Calu3 (cell line): ENCODE measurements around the gene EDDM13. TPM values are rescaled to one million over a fixed set of nuclear protein-coding genes. Genes with fewer than 3 reads are reported as not detected.
"Not testable (repeated sequence)": the region's sequence is repeated elsewhere in the genome, so short reads cannot be mapped to it uniquely, and the experiment has no call there.

ENCODE experiments used
- Bru-seq: library from RNA; stranded (reverse); fragments of 400-500 nt; gene quantifications from one replicate; lab custom pipeline; 2021; lab: Mats Ljungman, UMichigan
- BruChase-seq, 2 experiments: library from RNA; stranded (reverse); fragments of 400-500 nt; gene quantifications; one replicate each; lab custom pipeline; 2021; lab: Mats Ljungman, UMichigan
- BruUV-seq: library from RNA; stranded (reverse); fragments of 400-500 nt; replicated peaks from 2 replicates; lab custom pipeline; 2021; lab: Mats Ljungman, UMichigan
- CTCF ChIA-PET: fragments of 300-600 bp; sonication (Branson Sonifier 250); formaldehyde crosslinking; loops from one replicate; lab custom pipeline; 2022; ENCODE audit warnings: antibody characterized with exemption; lab: Charles Lee
- DNase-seq: peaks from one replicate; pipeline ENCODE4 v3.0.0; 2022
- H3K27ac Mint-ChIP-seq: one replicate; pipeline ENCODE4 v1.8.0; 2022; ENCODE audit warnings: mixed read lengths; ENCODE audit not compliant: unreplicated experiment
- H3K27me3 Mint-ChIP-seq: one replicate; pipeline ENCODE4 v1.8.0; 2022; ENCODE audit warnings: mixed read lengths; ENCODE audit not compliant: unreplicated experiment
- H3K36me3 Mint-ChIP-seq: one replicate; pipeline ENCODE4 v1.8.0; 2022; ENCODE audit warnings: mild to moderate bottlenecking, moderate library complexity, mixed read lengths; ENCODE audit not compliant: insufficient read depth, unreplicated experiment
- H3K4me1 Mint-ChIP-seq: one replicate; pipeline ENCODE4 v1.8.0; 2022; ENCODE audit warnings: mild to moderate bottlenecking, low read depth, mixed read lengths; ENCODE audit not compliant: unreplicated experiment
- H3K4me3 Mint-ChIP-seq: one replicate; pipeline ENCODE4 v1.8.0; 2022; ENCODE audit warnings: mild to moderate bottlenecking, low read depth, moderate library complexity, mixed read lengths; ENCODE audit not compliant: unreplicated experiment
- H3K9me3 Mint-ChIP-seq: one replicate; pipeline ENCODE4 v1.8.0; 2022; ENCODE audit warnings: low read depth, mixed read lengths; ENCODE audit not compliant: unreplicated experiment
- intact Hi-C: fragments of 100-400 bp; cut with micrococcal nuclease; formaldehyde crosslinking; loops from one replicate; pipeline ENCODE4 v1.10.0; 2022; ENCODE audit not compliant: unreplicated experiment
- long read RNA-seq: library from polyadenylated mRNA; stranded (forward); transcript quantifications from one replicate; pipeline ENCODE4 v2.0.0, GENCODE V29; 2022
- total RNA-seq: library from RNA; stranded (reverse); gene quantifications from 2 replicates; pipeline ENCODE4 v1.2.3, GENCODE V29; 2022
- TF ChIP-seq, protein P1 (sequence below): fragments of 200-600 bp; IDR thresholded peaks from one replicate; pipeline ENCODE4 v1.8.0; 2022; ENCODE audit warnings: antibody characterized with exemption; ENCODE audit not compliant: unreplicated experiment

EDDM13 gene, protein sequence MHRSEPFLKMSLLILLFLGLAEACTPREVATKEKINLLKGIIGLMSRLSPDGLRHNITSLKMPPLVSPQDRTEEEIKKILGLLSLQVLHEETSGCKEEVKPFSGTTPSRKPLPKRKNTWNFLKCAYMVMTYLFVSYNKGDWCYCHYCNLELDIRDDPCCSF
- total RNA-seq (not detected in 2 replicates), Bru-seq, nascent RNA (not detected), BruChase-seq, experiment 1, labeled RNA remaining after a 6-hour chase (percentile 1 among the genes with signal in this experiment), BruChase-seq, experiment 2, labeled RNA remaining after a 2-hour chase (not detected)
- long read RNA-seq: 0 reads

DNA sequence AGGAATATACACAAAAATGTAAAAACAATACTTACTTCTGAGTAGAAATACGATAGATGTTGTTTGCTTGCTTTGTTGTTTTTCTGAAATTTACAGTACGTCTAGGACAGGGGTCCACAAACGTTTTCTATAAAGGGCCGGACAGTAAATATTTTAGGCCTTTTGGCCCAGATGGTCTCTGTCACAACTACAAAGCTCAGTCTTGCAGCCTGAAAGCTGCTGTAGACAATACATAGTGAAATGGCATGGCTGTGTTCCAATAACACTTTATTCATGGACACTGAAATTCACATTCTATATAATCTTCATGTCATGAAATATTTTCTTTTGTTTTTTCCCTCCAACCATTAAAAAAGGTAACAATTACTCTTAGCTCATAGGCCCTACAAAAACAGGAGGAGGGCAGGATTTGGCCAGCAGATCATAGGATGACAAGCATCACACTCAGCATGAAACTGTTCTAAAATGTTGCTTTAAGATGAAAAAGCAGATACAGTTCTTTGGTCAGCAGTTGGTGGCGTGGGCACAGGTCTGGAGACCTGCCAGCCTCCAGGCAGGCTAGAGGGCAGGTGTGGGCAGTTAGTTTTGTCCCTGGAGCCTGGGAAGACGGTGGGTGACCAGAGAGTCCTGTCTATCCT is at the start of gene EDDM13:
Gene EDDM13, plus strand, starts transcription at position 588 of the 638 bp plus-strand sequence. CDS start 87 bp downstream, outside the sequence.
- no peak for DNase-seq
- H3K4me1 Mint-ChIP-seq: no peaks in the 10 kb centered on the region
- intact Hi-C loops: no loop called here
- no peak within 1 kb of the TSS for H3K4me3 Mint-ChIP-seq
- TF ChIP-seq, protein P1, sequence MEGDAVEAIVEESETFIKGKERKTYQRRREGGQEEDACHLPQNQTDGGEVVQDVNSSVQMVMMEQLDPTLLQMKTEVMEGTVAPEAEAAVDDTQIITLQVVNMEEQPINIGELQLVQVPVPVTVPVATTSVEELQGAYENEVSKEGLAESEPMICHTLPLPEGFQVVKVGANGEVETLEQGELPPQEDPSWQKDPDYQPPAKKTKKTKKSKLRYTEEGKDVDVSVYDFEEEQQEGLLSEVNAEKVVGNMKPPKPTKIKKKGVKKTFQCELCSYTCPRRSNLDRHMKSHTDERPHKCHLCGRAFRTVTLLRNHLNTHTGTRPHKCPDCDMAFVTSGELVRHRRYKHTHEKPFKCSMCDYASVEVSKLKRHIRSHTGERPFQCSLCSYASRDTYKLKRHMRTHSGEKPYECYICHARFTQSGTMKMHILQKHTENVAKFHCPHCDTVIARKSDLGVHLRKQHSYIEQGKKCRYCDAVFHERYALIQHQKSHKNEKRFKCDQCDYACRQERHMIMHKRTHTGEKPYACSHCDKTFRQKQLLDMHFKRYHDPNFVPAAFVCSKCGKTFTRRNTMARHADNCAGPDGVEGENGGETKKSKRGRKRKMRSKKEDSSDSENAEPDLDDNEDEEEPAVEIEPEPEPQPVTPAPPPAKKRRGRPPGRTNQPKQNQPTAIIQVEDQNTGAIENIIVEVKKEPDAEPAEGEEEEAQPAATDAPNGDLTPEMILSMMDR: no peak
- no TSS peak for BruUV-seq
- no peak within 1 kb of the TSS for H3K27ac Mint-ChIP-seq
- H3K27me3 Mint-ChIP-seq: no peaks in the 10 kb centered on the region
- CTCF ChIA-PET: interaction anchor here (0.6 kb wide), 1 partner anchor 240 kb away, joined by 3 read pairs; no protein-coding TSS in a partner anchor
- no peaks in the 10 kb centered on the region for H3K36me3 Mint-ChIP-seq
- H3K9me3 Mint-ChIP-seq: no peaks in the 10 kb centered on the region

DNA sequence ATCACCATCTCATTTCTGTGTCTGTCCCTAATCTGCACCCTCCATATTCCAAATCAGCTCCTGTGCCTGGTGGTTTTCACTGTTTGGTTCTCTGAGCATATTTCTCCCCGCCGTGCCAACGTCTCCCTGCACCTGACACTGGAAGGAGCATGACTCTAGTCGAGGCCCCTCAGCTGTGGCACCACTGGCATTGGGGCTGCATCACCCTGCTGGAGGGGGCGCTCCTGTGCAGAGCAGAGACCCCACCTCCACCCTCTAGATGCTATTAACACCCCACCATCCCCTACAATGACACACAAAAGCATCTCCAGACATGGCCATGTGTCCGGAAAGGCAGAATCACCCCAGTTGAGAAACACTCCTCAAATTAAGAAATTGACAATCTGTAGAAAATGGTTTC is 49.6 kb upstream of the EDDM13 start:
- CTCF ChIA-PET: no interaction called here

DNA sequence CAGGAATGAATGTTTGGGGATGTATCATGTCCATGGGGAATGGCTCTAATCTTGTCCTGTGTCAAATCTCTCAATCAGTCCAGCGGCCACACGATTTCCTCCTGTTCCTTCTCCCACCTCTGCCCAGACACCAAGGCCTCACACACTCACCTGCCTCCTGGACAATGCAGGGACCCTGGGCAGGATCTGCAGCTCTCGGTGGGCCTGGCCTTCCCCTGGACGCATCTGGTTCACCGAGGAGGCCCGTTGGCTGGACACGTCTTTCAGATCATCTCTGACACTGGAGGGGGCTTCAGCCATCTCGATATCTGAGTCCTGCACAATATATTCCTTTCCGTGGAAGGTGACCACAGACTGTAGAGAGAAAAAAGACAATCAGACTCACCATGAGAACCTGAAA is 49.1 kb upstream of the EDDM13 start:
- H3K36me3 Mint-ChIP-seq: no peaks in the 10 kb centered on the region
- intact Hi-C loops: no loop called here
- DNase-seq: no peak
- no peaks in the 10 kb centered on the region for H3K4me1 Mint-ChIP-seq
- CTCF ChIA-PET: no interaction called here
- H3K27me3 Mint-ChIP-seq: peaks cover 1% of the 10 kb centered on the region
- TF ChIP-seq, protein P1: no peak
- H3K9me3 Mint-ChIP-seq: no peaks in the 10 kb centered on the region
- H3K27ac Mint-ChIP-seq: no peak overlapping the region
- BruUV-seq: no TSS peak
- H3K4me3 Mint-ChIP-seq: no peak overlapping the region

More for the DNA sequence above, 49.6 kb upstream of the EDDM13 start:
- Mint-ChIP-seq H3K4me1 (no peaks in the 10 kb centered on the region), H3K27ac (no peak overlapping the region), H3K36me3 (no peaks in the 10 kb centered on the region), H3K9me3 (no peaks in the 10 kb centered on the region), H3K4me3 (no peak overlapping the region), H3K27me3 (peaks cover 7% of the 10 kb centered on the region)
- intact Hi-C loops: no loop called here
- no peak for DNase-seq
- no TSS peak for BruUV-seq
- TF ChIP-seq, protein P1: no peak

DNA sequence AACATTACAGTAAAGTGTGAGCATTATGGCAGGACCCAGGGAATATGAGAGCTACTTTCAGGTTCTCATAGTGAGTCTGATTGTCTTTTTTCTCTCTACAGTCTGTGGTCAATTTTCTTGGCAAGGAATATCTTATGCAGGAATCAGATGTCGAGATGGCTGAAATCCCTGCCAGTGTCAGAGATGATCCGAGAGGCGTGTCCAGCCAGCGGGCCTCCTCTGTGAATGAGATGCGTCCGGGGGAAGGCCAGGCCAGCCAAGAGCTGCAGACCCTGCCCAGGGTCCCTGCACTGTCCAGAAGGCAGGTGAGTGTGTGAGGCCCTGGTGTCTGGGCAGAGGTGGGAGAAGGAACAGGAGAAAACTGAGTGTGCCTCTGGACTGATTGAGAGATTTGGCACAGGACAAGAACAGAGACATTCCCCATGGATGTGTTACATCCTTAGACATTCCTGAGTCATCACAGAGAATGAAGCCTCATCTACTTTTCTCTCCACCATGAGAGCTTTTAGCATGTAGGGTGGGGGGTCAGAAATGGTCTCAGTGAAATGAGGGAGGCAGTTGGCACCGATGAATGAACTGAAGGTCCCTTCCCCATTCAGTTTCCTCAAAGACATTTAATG is 27.3 kb upstream of the EDDM13 start:
- BruUV-seq: no TSS peak
- Mint-ChIP-seq H3K4me1 (no peaks in the 10 kb centered on the region), H3K36me3 (no peaks in the 10 kb centered on the region), H3K27ac (no peak overlapping the region), H3K9me3 (no peaks in the 10 kb centered on the region), H3K4me3 (no peak overlapping the region), H3K27me3 (no peaks in the 10 kb centered on the region)
- TF ChIP-seq, protein P1: no peak
- DNase-seq: no peak
- intact Hi-C loops: no loop called here
- CTCF ChIA-PET: no interaction called here

DNA sequence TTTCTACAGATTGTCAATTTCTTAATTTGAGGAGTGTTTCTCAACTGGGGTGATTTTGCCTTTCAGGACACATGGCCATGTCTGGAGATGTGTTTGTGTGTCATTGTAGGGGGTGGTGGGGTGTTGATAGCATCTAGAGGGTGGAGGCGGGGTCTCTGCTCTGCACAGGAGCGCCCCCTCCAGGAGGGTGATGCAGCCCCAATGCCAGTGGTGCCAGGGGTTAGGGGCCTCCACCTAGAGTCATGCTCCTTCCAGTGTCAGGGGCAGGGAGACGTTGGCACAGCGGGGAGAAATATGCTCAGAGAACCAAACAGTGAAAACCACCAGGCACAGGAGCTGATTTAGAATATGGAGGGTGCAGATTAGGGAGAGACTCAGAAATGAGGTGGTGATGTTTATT is 26.8 kb upstream of the EDDM13 start:
- intact Hi-C loops, H3K27me3 Mint-ChIP-seq, BruUV-seq, H3K4me3 Mint-ChIP-seq, H3K27ac Mint-ChIP-seq, CTCF ChIA-PET, H3K36me3 Mint-ChIP-seq, DNase-seq, H3K9me3 Mint-ChIP-seq, H3K4me1 Mint-ChIP-seq: not testable (repeated sequence)

DNA sequence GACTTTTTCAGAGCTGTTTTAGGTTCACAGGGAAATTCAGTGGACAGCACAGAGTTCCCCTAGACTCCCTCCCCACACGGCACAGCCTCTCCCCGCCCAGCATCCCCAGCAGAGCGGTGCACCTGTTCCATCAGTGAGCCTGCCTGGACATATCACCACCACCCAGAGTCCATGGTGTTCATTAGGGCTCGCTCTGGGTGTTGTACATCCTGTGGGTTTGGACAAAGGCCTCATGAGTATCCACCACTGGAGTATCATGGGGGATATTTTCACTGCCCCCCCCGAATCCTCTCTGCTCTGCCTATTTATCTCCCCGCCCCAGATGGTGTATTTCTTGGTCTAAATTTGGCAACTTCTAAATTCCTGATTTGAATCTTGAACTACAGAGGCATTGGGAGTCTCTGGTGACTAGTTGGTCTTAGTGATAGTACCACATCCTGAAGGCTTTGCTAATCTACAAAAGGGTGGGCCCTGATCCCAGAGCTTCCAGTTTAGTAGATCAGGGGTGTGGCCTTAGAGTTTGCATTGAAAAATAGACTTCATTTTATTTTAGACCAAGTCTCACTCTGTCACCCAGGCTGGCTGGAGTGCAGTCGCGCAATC is 23.7 kb upstream of the EDDM13 start:
- H3K4me3 Mint-ChIP-seq, H3K27me3 Mint-ChIP-seq, H3K36me3 Mint-ChIP-seq, H3K4me1 Mint-ChIP-seq, intact Hi-C loops, H3K9me3 Mint-ChIP-seq, CTCF ChIA-PET, DNase-seq, H3K27ac Mint-ChIP-seq, BruUV-seq: not testable (repeated sequence)
